Panc1 (cell line): ENCODE results near the gene AKAP6. TPM values are rescaled to one million over a fixed set of nuclear protein-coding genes. Genes with fewer than 3 reads are reported as not detected.

Source experiments
- ATAC-seq: fragments of 200-7000 bp; cut with Tn5 transposase; 2 replicates; pipeline ENCODE4 v1.9.1; 2020; ENCODE audit warnings: mild to moderate bottlenecking, moderate library complexity
- BruUV-seq: library from RNA; stranded (reverse); fragments of 400-500 nt; replicated peaks from 2 replicates; lab custom pipeline; 2021; lab: Mats Ljungman, UMichigan
- CTCF ChIA-PET: fragments of 300-600 bp; sonication (Branson Sonifier 250); formaldehyde crosslinking; loops from one replicate; lab custom pipeline; 2022; ENCODE audit warnings: antibody characterized with exemption; lab: Charles Lee
- POLR2A ChIA-PET: fragments of 300-600 bp; sonication (Branson Sonifier 250); formaldehyde crosslinking; loops from one replicate; lab custom pipeline; 2022; ENCODE audit warnings: antibody characterized with exemption; lab: Charles Lee
- DNase-seq: peaks from one replicate; pipeline ENCODE4 v3.0.0-alpha.2; 2010; ENCODE audit warnings: low read depth, low spot score
- H3K27ac ChIP-seq: 2 replicates; pipeline ENCODE4 v1.5.1; 2011; ENCODE audit warnings: mild to moderate bottlenecking, low read length, inconsistent platforms
- H3K27me3 ChIP-seq: fragments of 200-500 bp; sonication (Bioruptor generic); 2 replicates; pipeline ENCODE4 v1.6.0; 2014; ENCODE audit warnings: low read length, inconsistent platforms; ENCODE audit not compliant: control insufficient read depth, insufficient read depth
- H3K36me3 ChIP-seq: fragments of 200-500 bp; sonication (Bioruptor generic); 2 replicates; pipeline ENCODE4 v1.5.1; 2014; ENCODE audit warnings: inconsistent platforms, mild to moderate bottlenecking, low read length, moderate library complexity; ENCODE audit not compliant: control insufficient read depth, insufficient read depth
- H3K4me1 ChIP-seq: 2 replicates; pipeline ENCODE4 v1.5.1; 2011; ENCODE audit warnings: inconsistent platforms, mild to moderate bottlenecking, low read length, moderate library complexity; ENCODE audit not compliant: control insufficient read depth, insufficient read depth
- H3K4me3 ChIP-seq, 2 experiments: 2 replicates each; pipeline ENCODE4 v1.5.1; 2011 to 2012; ENCODE audit warnings: low read depth in 2 of 2, low read length in 2 of 2, mild to moderate bottlenecking in 2 of 2, inconsistent platforms in 1 of 2, moderate library complexity in 1 of 2
- H3K9me3 ChIP-seq: fragments of 200-500 bp; sonication (Bioruptor generic); 2 replicates; pipeline ENCODE4 v1.5.1; 2014; ENCODE audit warnings: low read depth, mild to moderate bottlenecking, inconsistent platforms, low read length, moderate library complexity; ENCODE audit not compliant: control insufficient read depth, insufficient read depth
- CTCF ChIP-seq: fragments of 450-650 bp; IDR thresholded peaks from 2 replicates; pipeline ENCODE4 v1.5.1; 2017; ENCODE audit warnings: mild to moderate bottlenecking
- POLR2AphosphoS5 ChIP-seq: IDR thresholded peaks from 2 replicates; pipeline ENCODE4 v1.6.1; 2012; ENCODE audit warnings: mild to moderate bottlenecking, low read depth, low read length, moderate library complexity
- REST ChIP-seq, 2 experiments: IDR thresholded peaks; 2 replicates each; pipeline ENCODE4 v1.6.1; 2011 to 2012; ENCODE audit warnings: low read depth in 2 of 2, control low read depth in 1 of 2, low read length in 1 of 2, mild to moderate bottlenecking in 1 of 2, moderate library complexity in 1 of 2; ENCODE audit not compliant: insufficient read depth in 1 of 2
- SIN3A ChIP-seq: IDR thresholded peaks from 2 replicates; pipeline ENCODE4 v1.6.1; 2012; ENCODE audit warnings: low read depth, mild to moderate bottlenecking, low read length, moderate library complexity, borderline replicate concordance; ENCODE audit not compliant: insufficient read depth
- TCF7L2 ChIP-seq: IDR thresholded peaks from 2 replicates; pipeline ENCODE4 v1.6.1; 2011; ENCODE audit warnings: mild to moderate bottlenecking, low read depth, low read length, inconsistent platforms
- in situ Hi-C: cut with HindIII; loops from 2 replicates; pipeline ENCODE4 v1.10.0; 2016; ENCODE audit warnings: low sequenced_read_pairs, low pct_unique_long_range_greater_than_20kb
- intact Hi-C: fragments of 100-400 bp; cut with micrococcal nuclease; formaldehyde crosslinking; loops from one replicate; pipeline ENCODE4 v1.10.0; 2022; ENCODE audit not compliant: unreplicated experiment
- total RNA-seq: library from RNA; stranded (reverse); gene quantifications from one replicate; pipeline ENCODE4 v1.2.1, GENCODE V29; 2021; ENCODE audit not compliant: unreplicated experiment

AKAP6 gene
- total RNA-seq, 1 experiment from 2014 or later, result 0.82 TPM

GRCh38 chr14:32426028-32426427 lies 96.9 kb downstream of the AKAP6 start:
- ChIA-PET POLR2A (no interaction called here), CTCF (no interaction called here)
- H3K4me3 ChIP-seq, result no peak overlapping the region
- intact Hi-C loops, result no loop called here
- no TSS peak for BruUV-seq
- H3K36me3 ChIP-seq, result no peaks in the 10 kb centered on the region
- H3K9me3 ChIP-seq, result no peaks in the 10 kb centered on the region
- TF ChIP-seq TCF7L2, result no peak
- TF ChIP-seq POLR2AphosphoS5, result no peak
- TF ChIP-seq SIN3A, result no peak
- TF ChIP-seq REST (IDR thresholded peaks at IDR 0.05; ENCODE audit: insufficient read depth in 1 of 2, low read depth in 2 of 2, low read length in 1 of 2), result no peak
- no peak for DNase-seq
- H3K4me1 ChIP-seq, result no peaks in the 10 kb centered on the region
- H3K27me3 ChIP-seq, result no peaks in the 10 kb centered on the region
- in situ Hi-C loops, result no loop called here
- no peak overlapping the region for H3K27ac ChIP-seq
- ATAC-seq, result no peak

- no peak for ATAC-seq
- BruUV-seq, result no TSS peak
- POLR2A ChIA-PET, result no interaction called here
These were observed 97.7 kb downstream of the AKAP6 start for GRCh38 chr14:32426586-32427388.

More at GRCh38 chr14:32426586-32427388, 97.7 kb downstream of the AKAP6 start:
- CTCF ChIA-PET, result no interaction called here
- intact Hi-C loops, result no loop called here
- DNase-seq, result no peak
- TF ChIP-seq REST (IDR thresholded peaks at IDR 0.05; ENCODE audit: insufficient read depth in 1 of 2, low read depth in 2 of 2, low read length in 1 of 2), result no peak
- TF ChIP-seq POLR2AphosphoS5, result no peak
- no peak for TF ChIP-seq CTCF
- TF ChIP-seq TCF7L2, result no peak
- no peak for TF ChIP-seq SIN3A
- in situ Hi-C loops, result no loop called here
- H3K36me3 ChIP-seq, result no peaks in the 10 kb centered on the region
- H3K9me3 ChIP-seq, result no peaks in the 10 kb centered on the region
- no peaks in the 10 kb centered on the region for H3K4me1 ChIP-seq
- no peak overlapping the region for H3K27ac ChIP-seq
- H3K4me3 ChIP-seq, result no peak overlapping the region
- no peaks in the 10 kb centered on the region for H3K27me3 ChIP-seq
